Measurements from ENCODE around the gene CACYBP. TPM values are rescaled to one million over a fixed set of nuclear protein-coding genes. Genes with fewer than 3 reads are reported as not detected.

Gene CACYBP
- total RNA-seq, 1 experiment from 2014 or later, result 342 TPM

DNA sequence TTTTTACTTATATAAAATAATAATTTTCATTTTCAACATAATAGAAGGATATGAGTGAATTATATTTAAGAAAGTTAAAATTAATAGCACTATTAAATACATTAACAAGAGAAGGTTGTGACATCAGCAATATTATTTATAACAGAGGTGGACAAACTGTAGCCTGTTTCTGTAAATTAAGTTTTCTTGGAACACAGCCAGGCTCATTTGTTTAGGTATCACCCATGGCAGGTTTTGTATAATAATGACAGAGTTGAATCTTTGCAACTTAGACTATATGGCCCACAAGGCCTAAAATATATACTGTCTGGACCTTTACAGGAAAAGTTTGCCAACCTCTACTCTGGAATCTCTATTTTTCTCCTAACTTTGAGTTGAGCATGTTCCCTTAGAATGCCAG is 42.8 kb upstream of the CACYBP start:
- CTCF ChIA-PET, result no interaction called here
- no peak for DNase-seq
- H3K79me2 ChIP-seq (ENCODE audit: low read length), result no peaks in the 10 kb centered on the region

DNA sequence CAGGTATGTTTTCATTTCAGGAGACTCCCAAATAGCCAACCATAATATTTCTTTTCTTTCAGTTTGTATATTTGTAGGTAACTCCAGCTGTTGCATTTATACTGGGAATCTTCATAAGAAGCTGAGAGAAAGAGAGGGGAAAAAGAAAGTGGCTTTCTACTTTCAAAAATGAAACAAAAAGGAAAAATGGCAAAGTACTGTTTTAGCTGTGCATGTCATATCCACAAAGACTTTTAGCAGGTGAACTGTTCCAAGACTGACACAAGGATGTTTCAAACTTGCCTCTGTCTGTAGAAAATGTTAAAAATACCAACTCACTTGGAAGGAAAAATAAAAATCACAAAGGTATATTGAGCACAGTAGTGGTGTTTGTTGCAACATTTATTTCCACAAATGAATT is 41.9 kb upstream of the CACYBP start:
- no peak overlapping the region for H3K27ac ChIP-seq (ENCODE audit: low read length)
- no peaks in the 10 kb centered on the region for H3K27me3 ChIP-seq (ENCODE audit: low read length)
- intact Hi-C loops (cut with micrococcal nuclease), result no loop called here
- H4K20me1 ChIP-seq (ENCODE audit: low read length), result no peaks in the 10 kb centered on the region
- no peak overlapping the region for H2AFZ ChIP-seq (ENCODE audit: low read length)
- no peaks in the 10 kb centered on the region for H3K9me3 ChIP-seq (ENCODE audit: low read length)
- H3K4me2 ChIP-seq (ENCODE audit: low read length), result no peak overlapping the region
- BruUV-seq (replicated peaks), result no TSS peak
- H3F3A ChIP-seq (ENCODE audit: low read length, unreplicated experiment), result no peaks in the 10 kb centered on the region
- no peak overlapping the region for H3K9ac ChIP-seq (ENCODE audit: low read length)
- no peaks in the 10 kb centered on the region for H3K9me2 ChIP-seq (replicated peaks; ENCODE audit: low read length)
- H3K36me3 ChIP-seq (ENCODE audit: low read depth, low read length), result no peaks in the 10 kb centered on the region
- no peak overlapping the region for H3K4me3 ChIP-seq (ENCODE audit: low read length)
- H3K79me2 ChIP-seq (ENCODE audit: low read length), result no peaks in the 10 kb centered on the region
- DNase-seq (no peak), ATAC-seq (no peak)
- POLR2A ChIA-PET (ENCODE audit: unreplicated experiment), result no interaction called here
- CTCF ChIA-PET, result no interaction called here
- H3K4me1 ChIP-seq (ENCODE audit: insufficient read depth, low read length), result no peaks in the 10 kb centered on the region
- TF ChIP-seq EZH2phosphoT487 (IDR thresholded peaks at IDR 0.05; ENCODE audit: borderline replicate concordance, low read length) (no peak), EZH2 (IDR thresholded peaks at IDR 0.05; ENCODE audit: low read length, unreplicated experiment) (no peak)

More for the DNA sequence above, 42.8 kb upstream of the CACYBP start:
- no peaks in the 10 kb centered on the region for H3K36me3 ChIP-seq (ENCODE audit: low read depth, low read length)
- no peak overlapping the region for H3K4me3 ChIP-seq (ENCODE audit: low read length)
- no peaks in the 10 kb centered on the region for H4K20me1 ChIP-seq (ENCODE audit: low read length)
- TF ChIP-seq CTCF (conservative IDR thresholded peaks at IDR 0.05; ENCODE audit: low read depth, low read length) (no peak), EZH2 (IDR thresholded peaks at IDR 0.05; ENCODE audit: low read length, unreplicated experiment) (no peak), EZH2phosphoT487 (IDR thresholded peaks at IDR 0.05; ENCODE audit: borderline replicate concordance, low read length) (no peak)
- intact Hi-C loops (cut with micrococcal nuclease), result no loop called here
- H3K4me2 ChIP-seq (ENCODE audit: low read length), result no peak overlapping the region
- H3K9ac ChIP-seq (ENCODE audit: low read length), result no peak overlapping the region
- H3K27me3 ChIP-seq (ENCODE audit: low read length), result no peaks in the 10 kb centered on the region
- H3K9me3 ChIP-seq (ENCODE audit: low read length), result no peaks in the 10 kb centered on the region
- BruUV-seq (replicated peaks), result no TSS peak
- no peaks in the 10 kb centered on the region for H3F3A ChIP-seq (ENCODE audit: low read length, unreplicated experiment)
- POLR2A ChIA-PET (ENCODE audit: unreplicated experiment), result no interaction called here
- no peak overlapping the region for H2AFZ ChIP-seq (ENCODE audit: low read length)
- H3K27ac ChIP-seq (ENCODE audit: low read length), result no peak overlapping the region
- no peaks in the 10 kb centered on the region for H3K9me2 ChIP-seq (replicated peaks; ENCODE audit: low read length)
- no peaks in the 10 kb centered on the region for H3K4me1 ChIP-seq (ENCODE audit: insufficient read depth, low read length)
- ATAC-seq, result no peak

DNA sequence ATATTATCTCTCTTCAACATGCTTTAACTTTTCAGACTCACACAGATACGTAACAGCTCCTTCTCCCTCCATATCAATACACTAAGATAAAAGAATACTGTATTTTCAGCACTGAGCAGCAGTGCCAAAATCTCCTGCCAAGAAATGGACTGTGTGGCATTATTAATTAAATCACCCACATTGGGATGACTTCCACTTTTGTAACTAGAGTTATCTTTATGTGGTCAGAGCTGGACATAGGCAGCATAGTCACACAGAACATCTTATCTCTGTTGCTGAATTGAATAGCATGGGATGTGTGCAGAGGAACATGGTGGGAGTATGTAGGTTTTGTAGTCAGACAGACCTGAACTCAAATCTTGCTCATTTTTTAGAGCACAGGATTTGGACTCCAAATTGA is 41.4 kb upstream of the CACYBP start:
- Histone ChIP-seq H3K79me2 (ENCODE audit: low read length) (no peaks in the 10 kb centered on the region), H3K4me2 (ENCODE audit: low read length) (no peak overlapping the region), H3K4me1 (ENCODE audit: insufficient read depth, low read length) (peaks cover 3% of the 10 kb centered on the region), H3K27me3 (ENCODE audit: low read length) (no peaks in the 10 kb centered on the region), H3K4me3 (ENCODE audit: low read length) (no peak overlapping the region), H3F3A (ENCODE audit: low read length, unreplicated experiment) (no peaks in the 10 kb centered on the region), H3K9me2 (replicated peaks; ENCODE audit: low read length) (no peaks in the 10 kb centered on the region), H4K20me1 (ENCODE audit: low read length) (no peaks in the 10 kb centered on the region), H3K9ac (ENCODE audit: low read length) (no peak overlapping the region), H3K36me3 (ENCODE audit: low read depth, low read length) (no peaks in the 10 kb centered on the region), H3K27ac (ENCODE audit: low read length) (no peak overlapping the region), H3K9me3 (ENCODE audit: low read length) (no peaks in the 10 kb centered on the region), H2AFZ (ENCODE audit: low read length) (no peak overlapping the region)
- TF ChIP-seq CTCF (conservative IDR thresholded peaks at IDR 0.05; ENCODE audit: low read depth, low read length), result no peak
- ChIA-PET POLR2A (ENCODE audit: unreplicated experiment) (no interaction called here), CTCF (no interaction called here)
- no TSS peak for BruUV-seq (replicated peaks)
- ATAC-seq (no peak), DNase-seq (no peak)
- intact Hi-C loops (cut with micrococcal nuclease), result no loop called here

All from PC-3 (cell line).